Glomerular visceral epithelial cell (primary cell): ENCODE measurements around the gene ASS1.

Source experiments
- DNase-seq: peaks from one replicate; pipeline ENCODE4 v3.0.0-alpha.2; 2016; ENCODE audit errors: extremely low spot score

ASS1 gene

DNA sequence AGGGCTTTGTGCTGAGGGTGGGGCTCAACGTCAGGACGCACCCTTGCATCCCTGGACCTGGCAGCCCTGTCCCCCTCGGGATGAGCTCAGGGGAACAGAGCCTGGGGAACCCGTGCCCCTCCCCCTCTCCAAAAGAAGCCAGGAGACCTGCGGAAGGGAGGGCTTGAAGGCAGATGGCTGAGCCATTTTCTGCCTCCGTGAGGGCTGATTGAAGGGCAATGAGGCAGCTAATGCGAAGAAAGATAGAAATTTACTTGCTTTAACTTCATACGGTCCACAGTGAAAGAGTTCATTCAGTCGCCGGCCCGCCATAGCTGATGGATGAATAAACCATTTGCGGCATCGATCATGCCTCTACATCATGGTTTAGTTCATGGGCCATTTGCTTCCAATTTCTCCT, 28.8 kb downstream of the ASS1 start:
- DNase-seq = no peak

DNA sequence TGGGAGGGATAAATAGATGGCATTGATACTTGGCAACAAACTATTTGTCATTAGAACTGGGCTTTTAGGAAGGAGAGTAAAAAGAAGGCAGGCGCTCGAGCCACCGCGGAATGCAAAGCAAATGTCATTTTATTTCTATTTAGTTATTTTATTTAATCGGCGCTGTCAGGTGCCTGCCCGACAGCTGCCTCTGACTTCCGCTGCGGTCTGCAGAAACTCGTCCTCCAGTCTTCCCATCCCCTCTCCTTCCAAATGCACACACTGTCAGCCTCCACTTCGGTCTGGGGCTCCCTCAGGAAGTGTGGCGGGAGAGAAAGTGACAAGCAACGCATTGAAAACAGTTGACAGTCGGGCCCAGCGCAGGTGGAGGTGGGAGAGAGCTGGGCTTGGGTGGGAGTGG, 29.3 kb downstream of the ASS1 start:
- no peak for DNase-seq

DNA sequence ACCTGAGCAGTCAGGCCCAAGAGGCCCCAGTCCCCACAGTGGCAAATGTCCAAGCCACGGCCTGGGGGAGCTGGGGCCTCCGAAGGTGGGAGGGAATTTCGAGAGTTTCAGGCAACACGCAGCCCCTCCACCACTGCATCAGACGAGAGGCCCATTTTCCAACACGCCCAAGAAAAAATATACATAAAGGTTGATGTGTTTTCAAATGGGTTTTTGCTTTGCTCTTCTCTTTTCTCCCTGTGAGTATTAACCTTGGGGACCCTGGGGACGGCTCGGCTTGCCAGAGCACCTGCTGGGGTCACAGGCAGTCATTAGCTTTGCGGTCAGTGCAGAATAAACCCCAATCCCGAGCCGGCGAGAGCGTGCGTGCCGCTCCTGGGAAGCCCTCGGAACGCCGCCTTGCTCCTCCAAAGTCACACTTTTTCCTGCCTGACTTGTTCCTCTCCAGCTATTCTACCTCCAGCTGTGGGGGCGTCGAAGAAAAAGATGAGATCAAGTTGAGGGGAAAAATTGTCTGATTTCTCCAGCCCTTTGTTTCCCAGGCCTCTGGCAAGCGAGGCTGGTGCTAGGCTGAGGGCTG, 31.5 kb downstream of the ASS1 start:
- DNase-seq = no peak

DNA sequence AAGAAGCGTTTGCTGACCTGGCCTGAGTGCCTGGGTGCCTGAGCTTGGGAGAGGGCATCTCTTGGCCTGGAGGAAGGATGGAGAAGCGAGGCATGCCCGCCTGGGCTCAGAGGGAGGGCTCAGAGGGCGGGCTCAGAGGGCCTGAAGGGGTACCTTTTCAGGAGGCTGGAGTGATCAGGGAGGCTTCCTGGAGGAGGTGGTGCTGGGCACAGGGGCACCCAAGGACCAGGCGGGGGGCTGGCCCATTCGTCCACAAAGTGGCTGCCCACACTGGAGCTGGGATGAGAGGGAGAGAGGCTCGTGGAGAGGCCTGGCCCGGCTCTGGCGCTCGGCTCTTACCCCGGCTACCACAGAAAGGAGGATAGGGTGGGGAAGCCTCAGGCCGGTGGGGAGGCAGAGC, 32.8 kb downstream of the ASS1 start:
- DNase-seq = no peak

DNA sequence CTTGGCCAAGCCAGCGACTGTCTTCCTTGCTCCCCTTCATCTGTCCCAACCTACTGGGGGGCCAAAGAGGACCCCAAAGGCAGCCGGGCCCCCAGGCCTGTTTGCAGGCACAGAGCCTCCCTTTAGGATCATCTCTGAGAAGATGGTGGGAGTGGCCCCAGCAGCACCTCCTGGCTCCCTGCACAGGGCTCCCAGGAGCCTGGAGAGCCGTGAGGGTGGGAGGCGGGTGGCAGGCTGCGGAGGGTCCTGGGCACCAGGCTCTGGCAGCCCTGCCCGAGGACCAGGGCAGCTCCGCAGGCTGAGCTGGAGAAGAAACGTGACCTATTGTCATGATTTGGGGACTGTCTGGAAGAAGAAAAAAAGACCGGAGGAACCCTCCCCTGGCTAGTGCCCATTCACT, 33.4 kb downstream of the ASS1 start:
- no peak for DNase-seq

DNA sequence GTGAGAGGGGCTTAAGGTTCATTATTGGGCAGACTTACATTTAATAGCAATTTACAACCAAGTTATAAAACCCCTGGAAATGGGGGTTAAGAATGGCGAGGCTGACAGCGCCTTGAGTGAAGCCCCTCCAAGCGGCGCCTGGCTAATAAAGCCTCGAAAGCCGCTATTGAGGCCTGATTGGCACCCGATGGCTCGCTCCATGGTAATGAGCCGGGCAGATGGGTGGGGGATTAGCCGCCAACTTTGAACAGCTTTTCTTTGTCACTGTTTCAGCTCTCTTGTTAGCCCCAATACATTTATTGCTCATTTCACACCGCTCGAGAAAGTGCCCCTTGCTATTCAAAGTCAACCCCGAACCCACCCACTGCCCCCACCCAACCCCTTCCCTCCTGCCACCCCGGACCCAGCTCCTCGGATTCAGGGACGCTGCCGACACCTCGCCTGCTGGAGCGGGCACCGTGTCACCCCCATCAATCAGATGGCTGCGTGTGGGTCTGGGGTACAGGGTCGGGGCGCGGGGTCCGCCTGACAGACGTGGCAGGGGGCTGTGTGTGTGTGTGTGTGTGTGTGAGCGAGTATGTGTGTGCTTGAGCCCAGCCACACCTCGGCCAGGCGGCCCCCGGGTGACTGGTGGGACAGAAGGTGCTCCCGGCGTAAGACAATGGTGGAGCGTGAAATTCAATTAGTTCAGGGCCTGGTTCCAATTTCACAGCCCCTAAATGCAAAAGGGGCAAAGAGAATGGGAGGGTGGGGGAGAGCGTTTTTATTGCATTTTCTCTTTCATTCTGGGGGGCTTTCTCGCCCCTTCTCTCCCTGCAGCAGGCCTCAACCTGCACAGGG, 34.2 kb downstream of the ASS1 start:
- no peak for DNase-seq

DNA sequence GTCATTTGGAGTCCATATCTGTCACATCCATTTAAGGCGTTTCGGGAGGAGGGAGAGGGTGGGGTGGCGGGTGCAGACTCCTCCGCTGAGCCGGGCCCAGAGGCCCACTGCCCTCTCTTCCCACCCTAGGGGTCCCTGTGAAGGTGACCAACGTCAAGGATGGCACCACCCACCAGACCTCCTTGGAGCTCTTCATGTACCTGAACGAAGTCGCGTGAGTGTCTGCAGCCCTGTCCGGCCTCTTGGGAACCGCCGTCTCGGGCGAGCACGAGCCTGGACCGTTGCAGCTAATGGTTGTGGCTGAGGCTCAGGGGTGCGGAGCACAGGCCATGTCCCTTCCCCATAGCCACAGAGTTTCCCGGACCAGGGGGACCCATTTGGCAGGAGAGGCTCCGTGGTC, 34.8 kb downstream of the ASS1 start:
- no peak for DNase-seq

DNA sequence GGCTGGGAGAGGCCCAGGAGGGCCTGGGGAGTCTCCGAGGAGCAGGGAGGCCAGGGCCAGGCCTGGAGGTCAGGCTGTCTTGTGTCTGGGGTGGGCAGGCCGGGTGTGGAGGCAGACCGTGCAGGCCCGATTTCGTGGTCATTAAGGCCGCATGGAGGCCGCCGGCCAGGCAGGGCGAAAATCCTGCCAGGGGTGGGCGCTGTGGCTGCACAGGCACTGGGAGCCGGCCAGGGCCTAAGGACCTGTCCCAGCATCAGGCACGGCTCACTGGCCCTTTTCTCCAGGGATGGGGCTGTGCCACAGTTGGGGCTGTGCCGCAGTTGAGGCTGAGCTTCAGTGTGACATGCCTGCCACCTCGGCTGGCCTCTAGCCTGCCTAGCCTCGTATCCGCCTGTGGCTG, 35.9 kb downstream of the ASS1 start:
- DNase-seq = no peak

DNA sequence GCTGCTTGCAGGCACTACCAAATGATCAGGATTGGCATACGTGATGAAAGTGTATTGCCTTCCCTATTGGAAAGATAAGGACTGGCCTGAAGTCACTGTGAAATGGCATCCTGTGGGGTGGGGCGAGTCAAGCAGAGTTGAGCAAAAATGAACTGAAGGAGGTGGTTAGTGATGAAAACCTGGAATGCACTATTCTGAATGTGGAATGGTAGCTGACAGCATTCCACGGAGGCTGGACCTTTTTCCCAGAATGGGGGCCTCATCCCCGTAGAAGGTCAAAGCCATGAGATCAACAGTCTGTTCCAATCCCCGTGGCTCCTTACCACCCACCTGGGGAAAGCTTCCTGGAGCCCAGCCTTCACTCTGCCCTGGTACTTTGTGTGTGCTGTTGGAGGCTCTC, 37.7 kb downstream of the ASS1 start:
- DNase-seq = no peak

DNA sequence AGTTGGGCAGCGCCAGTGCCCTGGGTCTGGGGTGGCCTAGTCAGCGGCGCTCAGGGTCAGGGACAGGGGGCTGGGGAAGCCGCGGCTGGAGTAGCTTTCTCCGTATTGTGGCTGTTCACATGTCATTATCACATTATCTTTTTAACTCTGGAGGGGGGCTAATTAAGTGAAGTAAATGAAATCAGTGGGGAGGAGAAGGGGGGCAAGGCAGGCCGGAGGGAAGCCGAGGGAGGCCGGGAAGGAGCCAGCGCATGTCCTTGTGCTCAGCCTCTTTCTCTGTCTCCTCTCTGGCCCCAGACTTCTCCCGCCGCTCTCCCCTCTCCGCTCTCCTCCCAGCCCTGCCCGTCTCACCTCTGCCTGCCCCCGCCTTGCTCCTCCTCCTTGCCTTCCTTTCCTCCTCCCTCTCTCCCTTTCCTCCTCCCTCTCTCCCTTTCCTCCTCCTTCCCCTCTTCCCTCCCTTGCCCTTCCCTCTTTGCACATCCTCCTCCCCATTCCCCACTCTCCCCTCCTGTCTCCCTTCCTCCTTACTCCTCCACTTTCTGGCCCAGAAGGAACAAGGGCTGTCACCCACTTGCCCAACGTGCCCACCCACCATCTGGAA, 38.7 kb downstream of the ASS1 start:
- no peak for DNase-seq

DNA sequence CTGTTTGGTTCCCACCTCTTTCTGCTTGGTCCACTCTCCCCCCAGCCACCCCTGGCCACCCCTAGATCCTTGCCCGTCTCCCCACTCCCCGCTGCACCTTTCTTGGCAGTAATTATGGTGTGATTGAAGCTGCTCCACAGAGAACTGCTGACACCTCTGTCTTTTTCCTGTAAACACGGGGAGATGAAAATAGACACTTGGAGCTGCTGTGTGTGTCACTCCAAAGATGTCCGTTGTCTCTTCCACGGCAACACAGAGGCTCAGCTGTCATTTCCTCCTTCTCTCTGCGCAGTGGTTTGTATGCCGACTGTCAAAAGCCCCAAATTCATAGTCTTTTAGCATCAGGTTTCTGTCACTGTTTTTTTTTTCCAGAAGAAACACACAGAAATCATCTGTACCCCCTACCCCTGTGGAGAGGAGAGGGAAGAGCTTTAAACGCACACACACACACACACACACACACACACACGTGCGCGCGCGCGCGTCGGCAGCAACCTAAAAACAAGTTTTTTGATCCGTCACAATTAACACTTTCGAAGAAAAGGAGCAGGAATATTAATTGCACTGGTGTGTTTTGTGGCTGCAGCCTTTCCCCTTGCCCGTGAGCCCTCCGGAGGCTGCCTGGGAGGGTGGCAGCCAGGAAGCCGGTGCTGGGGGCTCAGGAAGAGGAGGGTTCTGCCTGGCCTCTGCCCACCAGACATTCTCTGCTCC, 39.8 kb downstream of the ASS1 start:
- no peak for DNase-seq

DNA sequence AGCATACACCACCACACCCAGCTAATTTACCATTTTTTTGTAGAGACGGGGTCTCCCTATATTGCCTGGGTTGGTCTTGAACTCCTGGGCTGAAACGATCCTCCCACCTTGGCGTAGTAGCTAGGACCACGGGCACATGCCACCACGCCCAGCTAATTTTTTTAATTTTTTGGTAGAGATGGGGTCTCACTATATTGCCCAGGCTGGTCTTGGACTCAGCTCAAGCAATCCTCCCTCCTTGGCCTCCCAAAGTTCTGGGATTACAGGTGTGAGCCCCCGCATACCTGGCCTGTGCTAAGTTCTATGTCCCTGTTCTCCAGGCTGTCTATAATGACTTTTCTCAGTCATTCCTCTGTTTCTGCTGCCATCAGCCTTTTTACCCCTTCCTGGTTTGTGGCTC, 41.3 kb downstream of the ASS1 start:
- DNase-seq = no peak

DNA sequence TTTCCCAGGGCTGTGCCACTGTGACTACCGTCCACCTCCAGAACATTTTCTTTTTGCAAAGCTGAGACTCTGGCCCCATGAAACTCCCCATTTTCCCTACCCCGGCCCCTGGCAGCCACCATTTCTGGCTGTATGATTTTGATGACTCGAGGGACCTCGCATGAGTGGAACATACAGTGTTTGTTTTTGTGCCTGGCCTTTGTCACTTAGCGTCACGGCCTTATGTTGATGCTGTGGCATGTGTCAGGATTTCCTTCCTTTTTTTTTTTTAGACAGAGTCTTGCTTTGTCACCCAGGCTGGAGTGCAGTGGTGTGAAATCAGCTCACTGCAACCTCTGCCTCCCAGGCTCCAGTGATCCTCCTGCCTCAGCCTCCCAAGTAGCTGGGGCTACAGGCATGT, 42.7 kb downstream of the ASS1 start:
- no peak for DNase-seq

DNA sequence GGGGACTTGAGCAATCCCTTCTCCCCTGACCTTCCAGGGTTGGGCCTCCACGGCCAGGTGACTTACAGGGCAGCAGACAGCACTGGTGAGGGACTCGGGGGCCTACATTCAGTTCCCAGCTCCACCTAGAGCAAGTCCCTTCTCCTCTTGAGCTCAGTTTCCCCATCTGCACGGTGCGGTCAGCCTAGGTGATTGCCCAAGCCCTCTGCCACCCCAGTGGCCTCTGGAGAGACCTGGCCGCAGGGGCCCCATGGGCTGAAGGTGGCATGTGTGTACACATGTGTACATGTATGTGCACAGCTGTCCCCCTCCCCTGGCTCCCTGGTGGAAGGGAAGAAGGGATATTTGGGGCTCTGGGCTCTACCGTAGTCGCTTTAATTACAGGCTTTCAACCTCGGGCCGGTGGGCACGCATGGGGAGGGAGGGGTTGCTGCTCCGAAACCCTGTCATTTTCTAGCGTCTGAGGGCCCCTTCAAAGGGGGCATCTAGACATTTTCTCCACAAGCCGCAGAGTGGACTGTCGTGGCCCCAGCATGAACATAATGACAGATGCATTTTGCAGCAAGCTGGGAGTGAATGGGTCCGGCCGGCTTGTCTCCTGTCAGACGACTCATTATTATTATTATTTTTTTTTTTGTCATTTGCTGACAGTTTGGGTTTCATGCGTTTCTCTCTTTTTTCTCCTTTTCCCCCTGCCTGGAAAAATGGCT, 44.0 kb downstream of the ASS1 start:
- DNase-seq = no peak

DNA sequence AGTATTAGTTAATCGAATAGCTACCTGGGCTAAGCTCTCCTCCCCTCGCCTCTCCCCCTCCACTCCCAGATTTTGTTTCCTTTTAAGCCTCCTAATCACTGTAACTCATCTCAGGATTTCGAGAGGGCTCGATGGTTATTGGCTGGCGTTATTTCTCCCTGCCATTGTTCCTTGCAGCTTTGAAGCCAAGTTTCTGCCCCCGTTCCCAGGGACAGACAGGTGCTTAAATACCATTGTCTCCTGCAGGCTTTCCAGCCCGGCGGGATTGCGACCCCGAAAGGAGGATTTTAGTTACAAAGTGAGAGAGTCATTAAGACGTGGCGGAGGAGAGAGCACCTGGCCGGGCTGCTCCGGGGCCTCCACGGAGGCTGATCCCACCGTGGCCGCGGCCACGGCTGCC, 46.2 kb downstream of the ASS1 start:
- no peak for DNase-seq

DNA sequence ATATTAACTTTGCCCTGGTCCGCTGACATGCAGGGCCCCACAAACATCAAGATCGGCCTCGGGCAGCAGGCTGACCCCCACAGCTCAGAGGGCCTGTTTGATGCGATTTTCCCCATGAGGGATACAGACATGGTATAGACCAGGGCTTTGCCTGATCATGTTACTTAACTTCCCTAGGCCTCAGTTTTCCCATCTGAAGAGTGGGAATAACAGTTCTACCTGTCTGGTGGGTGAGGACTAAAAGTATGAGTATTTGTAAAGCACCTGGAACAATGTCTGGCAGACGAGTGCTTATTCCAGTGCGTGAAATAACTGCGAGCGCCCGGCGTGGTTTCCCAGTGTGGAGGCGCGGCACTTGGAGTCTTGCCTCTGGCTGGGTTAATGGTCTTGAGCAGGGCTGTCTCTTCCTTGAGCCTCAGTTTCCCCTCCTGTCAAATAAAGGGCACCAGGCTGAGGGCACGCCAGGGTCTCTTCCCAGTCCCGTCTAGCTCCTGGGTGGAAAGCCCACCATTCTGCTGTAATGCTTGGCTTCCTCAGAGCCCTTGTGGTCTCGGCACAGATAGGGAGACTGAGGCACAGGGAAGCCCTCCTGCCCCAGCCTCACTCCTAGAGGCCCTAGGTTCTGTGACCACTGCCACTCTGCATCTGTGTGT, 47.2 kb downstream of the ASS1 start:
- no peak for DNase-seq

DNA sequence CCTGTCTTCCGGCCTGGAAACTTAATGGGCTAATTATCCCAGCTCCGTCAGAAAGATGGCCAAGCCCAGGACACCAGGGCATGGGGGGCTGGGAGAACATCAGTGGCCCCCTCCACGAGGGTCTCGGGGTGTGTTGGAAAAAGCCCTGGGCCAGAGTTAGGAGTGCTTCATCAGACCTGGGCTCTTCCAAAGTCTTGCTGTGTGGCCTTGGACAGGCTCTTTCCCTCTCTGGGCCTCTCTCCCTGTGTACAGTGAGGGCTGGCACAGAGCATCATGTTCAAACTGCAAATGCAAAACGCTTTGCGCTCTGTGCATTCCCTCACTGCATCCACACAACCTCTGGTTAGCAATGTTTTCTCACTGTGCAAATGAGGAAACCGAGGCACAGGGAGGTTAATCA, 48.3 kb downstream of the ASS1 start:
- no peak for DNase-seq

DNA sequence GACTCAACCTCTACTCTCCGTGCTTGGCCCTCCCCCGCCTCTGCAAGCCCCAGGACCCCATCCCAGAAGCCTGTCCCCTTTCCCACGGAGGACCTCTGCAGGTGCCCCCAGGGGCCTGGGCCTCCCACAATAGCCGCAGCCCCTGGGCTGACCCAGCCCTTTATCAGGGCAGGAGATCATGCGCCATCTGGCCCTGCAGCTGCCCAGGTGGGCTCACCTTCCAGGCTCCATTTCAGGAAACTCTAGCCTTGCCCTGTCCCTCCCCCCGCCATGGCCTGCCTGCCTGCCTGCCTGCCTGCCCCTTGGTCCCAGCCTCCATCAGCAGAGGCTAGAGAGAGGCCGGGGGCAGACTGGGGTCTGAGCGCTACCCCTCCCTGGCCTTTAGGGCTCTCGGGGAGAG, 48.7 kb downstream of the ASS1 start:
- no peak for DNase-seq

DNA sequence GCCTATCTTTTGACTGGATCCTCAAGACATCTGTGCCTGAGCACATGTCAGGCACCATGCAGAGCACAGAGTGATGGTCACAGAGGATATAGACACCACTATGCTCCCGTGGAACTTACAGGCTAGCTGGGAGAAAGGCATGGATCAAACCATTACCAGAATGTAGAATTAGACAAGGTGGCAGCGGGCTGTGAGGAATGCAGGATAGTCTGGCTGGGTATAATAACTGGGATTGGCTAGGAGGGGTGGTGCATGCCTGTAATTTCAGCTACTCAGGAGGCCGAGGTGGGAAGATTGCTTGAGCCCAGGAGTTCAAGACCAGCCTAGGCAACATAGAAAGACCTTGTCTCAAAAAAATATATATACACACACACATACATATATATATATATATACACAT, 50.3 kb downstream of the ASS1 start:
- no peak for DNase-seq

DNA sequence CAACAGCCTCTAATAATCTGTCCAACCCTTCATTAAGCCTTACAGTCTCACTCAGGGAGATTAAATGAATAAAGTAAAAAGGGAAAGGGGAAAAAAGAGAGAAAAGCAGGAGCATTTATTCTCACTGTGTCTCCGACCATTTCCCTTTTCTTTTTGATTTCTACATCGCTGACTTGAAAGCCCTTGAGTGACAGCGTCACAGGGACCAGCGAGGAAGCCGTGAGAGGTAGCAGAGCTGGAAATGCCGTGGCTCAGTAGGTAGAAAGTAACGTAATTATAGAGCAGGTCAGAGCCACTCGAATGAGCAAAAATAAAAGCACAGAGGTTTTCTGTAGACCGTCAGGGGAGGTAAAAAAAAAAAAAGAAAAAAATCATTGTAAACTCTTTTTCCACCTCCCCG, 52.4 kb downstream of the ASS1 start:
- no peak for DNase-seq

DNA sequence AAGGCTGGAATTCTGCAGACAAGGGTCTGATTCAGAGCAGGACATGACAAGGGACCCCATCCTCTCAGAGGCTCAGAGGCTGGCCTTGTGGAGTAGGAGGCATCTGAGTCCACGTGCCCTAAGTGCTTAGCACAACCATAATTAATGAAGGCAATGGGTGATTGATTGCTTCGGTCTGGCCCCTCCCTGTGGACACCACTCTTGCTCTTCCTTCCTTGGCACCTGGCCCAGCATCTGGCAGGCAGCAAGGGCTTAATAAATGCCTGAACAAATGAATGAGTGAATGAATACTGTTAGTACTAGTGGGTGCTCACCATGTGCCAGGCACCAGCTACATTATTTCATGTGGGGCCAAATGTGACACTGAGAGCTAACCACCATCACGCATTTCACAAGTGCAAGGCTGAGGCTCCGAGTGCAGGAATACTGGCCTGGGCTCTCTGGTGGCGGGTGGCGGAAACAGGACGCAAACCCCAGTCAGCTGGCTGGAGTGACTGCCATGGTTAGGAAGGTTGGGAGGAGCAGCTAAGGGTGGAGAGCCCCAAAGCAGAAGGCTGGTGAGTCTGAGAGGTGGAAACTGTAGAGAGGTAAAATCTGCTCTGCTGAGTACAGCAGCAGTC, 53.6 kb downstream of the ASS1 start:
- no peak for DNase-seq
